OCI-LY1 (cell line): ENCODE measurements around the gene PRKCI.

Experiments used
- EZH2 ChIP-seq: fragments of 200-600 bp; sonication (generic), shearing (Covaris generic); IDR thresholded peaks from 2 replicates; pipeline ENCODE4 v1.8.0; 2017; ENCODE audit warnings: borderline replicate concordance, mixed run types, mild to moderate bottlenecking, antibody characterized with exemption, low read length, moderate library complexity, mixed read lengths
- TF ChIP-seq, protein P1 (sequence below): fragments of 200-600 bp; sonication (generic), shearing (Covaris generic); IDR thresholded peaks from 2 replicates; pipeline ENCODE4 v1.5.1; 2017; ENCODE audit warnings: mild to moderate bottlenecking, antibody characterized with exemption, low read length, moderate library complexity, mixed read lengths

DNA sequence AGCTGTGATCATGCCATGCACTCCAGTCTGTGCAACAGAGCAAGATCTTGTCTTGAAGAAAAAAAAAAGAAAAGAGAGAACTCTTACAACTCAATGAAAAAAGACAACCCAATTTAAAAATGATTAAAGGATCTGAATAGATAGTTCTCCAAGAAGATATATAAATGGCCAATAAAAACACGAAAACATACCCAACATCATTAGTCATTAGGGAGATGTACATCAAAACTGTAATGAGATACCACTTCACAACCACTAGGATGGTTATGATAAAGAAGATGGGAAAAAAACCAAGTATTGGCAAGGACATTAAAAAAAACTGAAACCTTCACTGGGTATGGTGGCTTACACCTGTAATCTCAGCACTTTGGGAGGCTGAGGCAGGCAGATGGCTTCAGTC is 2.4 kb upstream of the PRKCI start:
- TF ChIP-seq, protein P1, sequence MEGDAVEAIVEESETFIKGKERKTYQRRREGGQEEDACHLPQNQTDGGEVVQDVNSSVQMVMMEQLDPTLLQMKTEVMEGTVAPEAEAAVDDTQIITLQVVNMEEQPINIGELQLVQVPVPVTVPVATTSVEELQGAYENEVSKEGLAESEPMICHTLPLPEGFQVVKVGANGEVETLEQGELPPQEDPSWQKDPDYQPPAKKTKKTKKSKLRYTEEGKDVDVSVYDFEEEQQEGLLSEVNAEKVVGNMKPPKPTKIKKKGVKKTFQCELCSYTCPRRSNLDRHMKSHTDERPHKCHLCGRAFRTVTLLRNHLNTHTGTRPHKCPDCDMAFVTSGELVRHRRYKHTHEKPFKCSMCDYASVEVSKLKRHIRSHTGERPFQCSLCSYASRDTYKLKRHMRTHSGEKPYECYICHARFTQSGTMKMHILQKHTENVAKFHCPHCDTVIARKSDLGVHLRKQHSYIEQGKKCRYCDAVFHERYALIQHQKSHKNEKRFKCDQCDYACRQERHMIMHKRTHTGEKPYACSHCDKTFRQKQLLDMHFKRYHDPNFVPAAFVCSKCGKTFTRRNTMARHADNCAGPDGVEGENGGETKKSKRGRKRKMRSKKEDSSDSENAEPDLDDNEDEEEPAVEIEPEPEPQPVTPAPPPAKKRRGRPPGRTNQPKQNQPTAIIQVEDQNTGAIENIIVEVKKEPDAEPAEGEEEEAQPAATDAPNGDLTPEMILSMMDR: no peak
- no peak for TF ChIP-seq EZH2
